ES-I3 (cell line): ENCODE results near the gene BTNL2.

Experiments
- H3K36me3 ChIP-seq: 2 replicates; pipeline ENCODE4 v1.6.1; 2013; ENCODE audit warnings: mild to moderate bottlenecking, low read length, control low read depth, moderate library complexity; ENCODE audit not compliant: insufficient read depth
- H3K4me1 ChIP-seq: 2 replicates; pipeline ENCODE4 v1.6.1; 2013; ENCODE audit warnings: mild to moderate bottlenecking, control low read depth, low read length; ENCODE audit not compliant: insufficient read depth
- H3K9ac ChIP-seq: 2 replicates; pipeline ENCODE4 v1.6.1; 2013; ENCODE audit warnings: low read depth, mild to moderate bottlenecking, low read length, moderate library complexity
- H3K9me3 ChIP-seq: 2 replicates; pipeline ENCODE4 v1.6.1; 2013; ENCODE audit warnings: mild to moderate bottlenecking, low read length, moderate library complexity; ENCODE audit not compliant: control insufficient read depth, insufficient read depth

BTNL2 gene

DNA sequence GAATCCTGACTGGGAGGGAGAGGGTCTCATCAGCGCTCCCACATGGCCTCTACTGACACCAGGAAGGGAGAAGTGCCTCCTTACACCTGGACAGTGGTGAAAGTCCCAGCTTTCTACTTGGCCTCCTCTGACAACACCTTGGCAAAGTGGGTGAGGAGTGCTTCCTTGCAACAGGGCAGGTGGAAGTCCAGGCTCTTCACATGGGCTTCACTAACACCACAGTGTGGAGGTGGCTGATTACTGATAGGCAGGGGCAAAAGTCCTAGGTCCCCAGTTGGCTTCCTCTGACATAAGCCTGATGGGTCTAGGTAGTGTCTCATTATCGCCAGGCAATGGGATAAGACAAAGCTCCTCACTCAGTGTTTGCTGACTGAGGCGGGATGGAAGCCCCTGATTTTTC, 23.2 kb upstream of the BTNL2 start:
- H3K36me3 ChIP-seq = no peaks in the 10 kb centered on the region
- no peaks in the 10 kb centered on the region for H3K9me3 ChIP-seq
- no peaks in the 10 kb centered on the region for H3K4me1 ChIP-seq
- no peak overlapping the region for H3K9ac ChIP-seq

DNA sequence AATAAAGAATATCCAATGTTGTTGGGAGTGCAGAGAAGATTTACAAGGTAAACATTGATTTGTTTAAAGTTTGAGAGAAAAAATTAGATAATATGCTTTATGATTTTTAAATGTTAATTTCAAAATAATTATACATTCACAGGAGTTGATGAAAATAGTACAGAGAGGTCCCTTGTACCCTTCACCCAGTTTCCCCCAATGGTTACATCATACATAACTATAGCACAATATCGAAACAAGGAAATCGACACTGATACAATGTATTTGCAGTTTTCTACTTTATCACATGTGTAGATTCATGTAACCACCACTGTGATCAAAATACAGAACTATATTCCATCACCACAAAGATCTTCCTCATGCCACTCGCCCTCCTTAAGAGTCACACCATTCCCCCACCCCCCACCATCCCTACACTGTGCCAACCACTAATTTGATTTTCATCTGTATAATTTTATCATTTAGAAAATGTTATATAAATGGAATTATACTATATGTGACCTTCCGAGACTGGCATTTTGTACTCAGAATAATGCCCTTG, 21.0 kb upstream of the BTNL2 start:
- no peaks in the 10 kb centered on the region for H3K36me3 ChIP-seq
- no peaks in the 10 kb centered on the region for H3K9me3 ChIP-seq
- H3K4me1 ChIP-seq = no peaks in the 10 kb centered on the region
- H3K9ac ChIP-seq = no peak overlapping the region

DNA sequence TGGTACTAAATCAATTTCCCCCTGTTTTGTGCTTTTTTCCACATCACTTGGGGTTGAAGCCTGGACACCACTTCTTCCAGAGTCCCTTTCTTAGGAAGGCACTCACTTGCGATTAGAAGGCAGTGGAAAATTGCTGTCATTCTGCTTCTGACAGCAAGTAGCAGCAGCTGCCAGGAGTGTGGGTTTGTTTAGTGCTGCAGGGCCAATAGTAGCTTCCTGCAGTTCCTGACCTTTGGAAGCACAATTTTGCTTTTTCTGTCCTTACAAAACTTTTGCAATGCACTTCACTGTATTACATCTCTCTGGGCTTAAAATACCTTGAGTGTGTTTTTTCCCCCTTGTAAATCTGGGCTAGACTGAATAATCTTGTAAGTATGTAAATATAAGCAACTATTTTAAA, 20.2 kb upstream of the BTNL2 start:
- H3K4me1 ChIP-seq = no peaks in the 10 kb centered on the region
- H3K9me3 ChIP-seq = no peaks in the 10 kb centered on the region
- H3K36me3 ChIP-seq = no peaks in the 10 kb centered on the region
- H3K9ac ChIP-seq = no peak overlapping the region

DNA sequence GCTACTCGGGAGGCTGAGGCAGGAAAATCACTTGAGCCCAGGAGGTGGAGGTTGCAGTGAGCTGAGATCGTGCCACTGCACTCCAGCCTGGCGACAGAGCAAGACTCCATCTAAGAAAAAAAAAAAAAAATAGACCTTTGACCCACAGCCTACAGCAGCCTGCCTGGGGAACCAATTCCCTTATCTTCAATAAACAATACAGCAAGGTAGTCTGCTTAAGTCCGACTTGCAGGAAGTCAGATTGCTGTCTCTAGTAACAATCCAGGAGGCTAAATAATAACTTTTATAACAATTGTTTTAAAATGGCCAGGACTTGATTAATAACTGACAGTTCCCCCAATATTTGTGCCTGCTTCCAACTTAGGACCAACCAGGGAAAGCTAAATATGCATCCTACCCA, 19.4 kb upstream of the BTNL2 start:
- Histone ChIP-seq H3K36me3 (no peaks in the 10 kb centered on the region), H3K9ac (no peak overlapping the region), H3K9me3 (no peaks in the 10 kb centered on the region), H3K4me1 (no peaks in the 10 kb centered on the region)

DNA sequence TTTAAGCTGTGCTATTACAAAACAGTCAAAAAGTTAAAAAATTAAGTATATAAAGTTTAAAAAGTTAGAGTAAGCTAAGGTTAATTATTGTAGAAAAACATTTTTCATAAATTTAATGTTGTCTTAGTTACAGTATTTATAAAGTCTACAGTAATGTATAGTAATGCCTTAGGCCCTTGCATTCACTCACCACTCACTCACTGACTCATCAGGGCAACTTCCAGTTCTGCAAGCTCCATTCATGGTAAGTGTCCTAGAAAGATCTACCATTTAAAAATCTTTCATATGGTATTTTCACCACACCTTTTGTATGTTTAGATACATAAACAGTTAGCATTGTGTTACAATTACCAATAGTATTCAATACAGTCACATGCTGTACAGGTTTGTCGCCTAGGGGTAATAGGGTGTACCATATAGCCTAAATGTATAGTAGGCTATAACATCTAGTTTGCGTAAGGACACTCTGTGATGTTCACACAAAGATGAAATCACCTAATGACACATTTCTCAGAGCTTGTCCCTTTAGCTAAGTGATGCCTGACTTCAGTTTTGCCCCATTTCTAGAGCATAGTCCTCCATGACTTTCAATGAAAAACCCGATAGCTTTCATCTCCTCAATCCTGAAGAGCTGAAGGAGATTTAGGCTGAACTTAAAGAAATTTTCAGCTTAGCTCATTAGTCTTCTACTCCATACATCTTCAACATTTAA, 17.8 kb upstream of the BTNL2 start:
- Histone ChIP-seq H3K36me3 (no peaks in the 10 kb centered on the region), H3K9me3 (no peaks in the 10 kb centered on the region), H3K9ac (no peak overlapping the region), H3K4me1 (no peaks in the 10 kb centered on the region)

DNA sequence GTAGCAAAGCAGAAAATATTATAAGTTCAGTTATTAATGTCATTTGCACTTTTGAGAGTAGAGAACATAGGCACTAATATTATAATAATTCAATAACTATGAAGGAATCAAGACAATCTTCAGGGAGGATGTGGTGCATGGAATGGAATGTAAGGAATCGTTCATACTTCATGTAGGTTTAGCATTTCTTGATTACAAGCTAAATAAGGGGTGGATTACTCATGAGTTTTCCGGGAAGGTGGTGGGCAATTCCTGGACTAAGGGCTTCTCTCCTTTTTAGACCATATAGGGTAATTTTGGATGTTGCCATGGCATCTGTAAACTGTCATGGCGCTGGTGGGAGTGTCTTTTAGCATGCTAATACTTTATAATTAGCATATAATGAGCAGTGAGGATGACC, 9.1 kb upstream of the BTNL2 start:
- no peaks in the 10 kb centered on the region for H3K36me3 ChIP-seq
- peak overlapping the region; percentile 53; the same call in 1 of the 2 replicates for H3K9ac ChIP-seq
- H3K4me1 ChIP-seq = no peaks in the 10 kb centered on the region
- no peaks in the 10 kb centered on the region for H3K9me3 ChIP-seq

DNA sequence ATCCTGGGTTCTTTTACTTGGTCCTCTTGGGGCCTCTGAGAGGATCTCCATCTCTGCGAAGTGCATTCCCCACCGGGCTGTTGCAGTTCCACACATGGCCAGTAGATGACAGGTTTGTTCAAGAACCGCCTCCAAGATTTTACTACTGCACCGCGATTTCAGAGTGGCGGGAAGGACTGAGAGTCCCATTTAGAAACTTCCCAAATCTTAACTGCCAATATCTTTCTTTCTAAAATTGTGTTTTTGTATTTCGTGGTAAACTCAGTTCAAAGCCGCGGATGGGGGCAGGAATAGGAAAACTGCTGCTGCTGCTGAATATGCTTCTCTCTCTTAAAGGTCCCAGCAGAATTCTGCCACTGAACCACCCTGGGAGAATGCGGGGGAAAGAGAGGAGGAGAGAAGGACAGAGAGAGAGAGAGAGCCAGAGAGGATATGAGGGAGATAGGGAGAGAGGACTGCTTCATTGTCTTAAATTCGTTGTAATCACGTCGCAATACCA, 8.6 kb upstream of the BTNL2 start:
- no peaks in the 10 kb centered on the region for H3K4me1 ChIP-seq
- H3K36me3 ChIP-seq = no peaks in the 10 kb centered on the region
- H3K9me3 ChIP-seq = no peaks in the 10 kb centered on the region
- H3K9ac ChIP-seq = peak overlapping the region; percentile 53; the same call in 1 of the 2 replicates

DNA sequence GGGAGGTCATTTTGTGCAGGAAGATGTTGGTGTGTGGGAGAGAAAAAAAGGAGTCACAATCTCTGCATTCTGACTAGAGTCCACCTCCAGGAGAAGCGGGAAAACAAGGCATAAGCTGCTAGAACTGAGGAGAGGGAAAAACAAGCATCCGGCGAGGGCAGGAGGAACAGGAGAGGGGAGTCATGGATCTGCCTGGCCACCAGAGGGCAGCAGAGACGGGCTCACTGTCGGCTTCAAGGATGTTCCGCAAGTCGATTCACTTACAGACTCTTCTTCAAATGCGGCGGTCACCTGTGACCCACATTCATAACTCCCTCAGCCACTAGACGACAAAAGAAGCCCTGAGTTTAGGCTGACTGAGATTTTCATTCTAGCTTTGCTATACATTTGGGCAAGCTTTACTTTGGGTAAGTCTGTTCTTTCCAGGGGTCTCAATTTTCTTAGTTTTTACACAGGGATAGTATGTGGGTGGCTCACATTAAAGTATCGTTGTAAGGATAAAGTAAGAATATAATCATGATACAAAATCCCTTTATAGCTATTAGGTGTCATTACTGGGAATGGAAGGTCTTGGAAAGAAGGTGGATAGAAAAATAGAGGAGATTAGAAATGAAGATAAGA, 6.6 kb upstream of the BTNL2 start:
- no peaks in the 10 kb centered on the region for H3K9me3 ChIP-seq
- no peaks in the 10 kb centered on the region for H3K36me3 ChIP-seq
- H3K4me1 ChIP-seq = no peaks in the 10 kb centered on the region
- H3K9ac ChIP-seq = no peak overlapping the region

DNA sequence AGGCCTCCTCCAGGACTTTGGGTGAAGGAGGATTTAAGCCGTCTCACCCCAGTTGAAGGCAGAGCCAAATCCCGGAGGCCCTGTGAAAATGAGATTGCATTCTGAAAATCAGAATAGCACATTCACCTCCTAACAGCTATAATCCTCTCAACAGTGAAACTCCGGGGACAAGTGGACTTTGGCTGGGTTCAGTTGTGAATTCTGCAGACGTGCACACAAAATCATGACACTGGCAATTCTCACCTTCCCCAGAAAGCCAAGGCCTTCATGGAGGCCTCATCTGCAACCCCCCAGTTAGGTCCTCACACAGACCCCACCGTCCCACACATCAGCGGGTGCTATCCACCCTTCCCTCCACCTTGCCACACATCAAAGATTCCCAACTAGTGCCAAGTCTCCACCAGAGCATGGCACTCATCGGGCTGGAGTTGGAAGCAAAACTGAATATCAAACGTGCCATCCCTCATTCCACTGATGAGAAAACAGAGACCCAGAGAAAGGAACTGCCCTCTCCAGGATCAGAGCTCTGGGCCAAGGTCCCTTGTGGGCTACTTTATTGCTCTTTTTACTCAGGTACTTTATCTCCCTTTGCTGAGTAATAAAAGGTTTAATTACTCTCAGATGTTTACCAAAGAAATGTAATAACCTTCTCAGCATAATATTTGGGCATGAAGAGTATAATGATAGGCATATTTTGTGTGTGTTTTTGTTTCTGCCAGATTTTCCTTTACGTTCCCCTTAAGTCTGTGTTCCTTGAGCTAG, 4.8 kb upstream of the BTNL2 start:
- Histone ChIP-seq H3K36me3 (no peaks in the 10 kb centered on the region), H3K9me3 (no peaks in the 10 kb centered on the region), H3K4me1 (peaks cover 8% of the 10 kb centered on the region; the same call in 1 of the 2 replicates), H3K9ac (no peak overlapping the region)

DNA sequence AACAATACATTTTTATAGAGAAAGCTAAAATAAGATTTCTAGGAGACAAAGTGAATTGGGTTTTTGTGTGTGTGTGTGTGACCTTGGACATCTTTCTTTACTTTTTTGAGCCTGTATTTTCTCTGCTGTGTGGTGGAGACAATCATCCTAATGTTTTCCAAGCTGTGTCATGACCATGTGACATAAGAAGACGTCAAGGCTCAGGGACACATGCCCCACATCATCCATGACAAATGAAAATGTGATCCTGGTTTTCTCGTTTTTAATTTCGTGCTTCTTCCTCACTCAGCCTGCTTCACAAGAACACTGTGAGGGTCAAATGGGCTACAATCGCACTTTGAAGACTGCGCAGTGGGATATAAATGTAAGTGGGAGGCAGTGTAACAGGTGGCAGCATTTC, 3.9 kb upstream of the BTNL2 start:
- Histone ChIP-seq H3K36me3 (no peaks in the 10 kb centered on the region), H3K9ac (no peak overlapping the region), H3K4me1 (peaks cover 8% of the 10 kb centered on the region; the same call in 1 of the 2 replicates), H3K9me3 (no peaks in the 10 kb centered on the region)

DNA sequence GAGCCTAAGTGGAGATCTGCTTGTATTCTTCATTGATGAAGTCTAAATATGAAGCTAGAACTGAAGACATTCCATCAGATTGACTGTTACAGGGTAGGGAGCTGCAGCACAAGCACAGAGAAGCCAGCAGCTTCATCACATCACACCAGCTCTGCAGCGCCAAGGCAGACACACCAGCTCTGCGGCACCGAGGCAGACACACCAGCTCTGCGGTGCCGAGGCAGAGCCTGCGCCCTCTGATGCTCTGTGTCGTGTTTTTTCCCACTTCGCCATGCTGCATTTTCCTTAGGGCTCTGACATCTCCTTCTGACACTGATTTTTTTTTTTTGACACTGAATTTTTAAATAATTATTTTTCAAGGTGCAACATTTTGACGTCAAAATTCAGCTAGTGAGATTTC, 784 bp downstream of the BTNL2 start:
- Histone ChIP-seq H3K4me1 (peaks cover 8% of the 10 kb centered on the region; the same call in 1 of the 2 replicates), H3K9me3 (no peaks in the 10 kb centered on the region), H3K36me3 (no peaks in the 10 kb centered on the region), H3K9ac (no peak overlapping the region)

DNA sequence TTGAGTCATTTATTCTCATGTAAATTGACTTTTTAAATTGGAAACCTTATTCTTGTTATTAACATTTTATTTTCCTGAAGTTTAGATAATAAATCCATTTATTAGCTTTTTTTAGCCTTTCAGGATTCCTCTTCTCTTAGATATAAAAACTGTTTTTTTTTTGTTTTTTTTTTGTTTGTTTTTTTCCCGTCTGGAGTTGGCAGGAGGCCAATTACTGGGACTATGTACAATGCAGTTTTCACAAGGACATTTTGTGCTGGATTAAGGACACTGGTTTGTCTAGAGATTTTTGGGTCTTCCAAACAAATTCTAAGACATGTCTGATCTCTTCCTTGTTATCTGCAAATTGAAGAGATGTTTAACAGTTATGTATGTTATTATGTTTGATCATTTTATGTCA, 1.3 kb downstream of the BTNL2 start:
- Histone ChIP-seq H3K4me1 (peaks cover 8% of the 10 kb centered on the region; the same call in 1 of the 2 replicates), H3K9me3 (no peaks in the 10 kb centered on the region), H3K9ac (no peak overlapping the region), H3K36me3 (no peaks in the 10 kb centered on the region)

DNA sequence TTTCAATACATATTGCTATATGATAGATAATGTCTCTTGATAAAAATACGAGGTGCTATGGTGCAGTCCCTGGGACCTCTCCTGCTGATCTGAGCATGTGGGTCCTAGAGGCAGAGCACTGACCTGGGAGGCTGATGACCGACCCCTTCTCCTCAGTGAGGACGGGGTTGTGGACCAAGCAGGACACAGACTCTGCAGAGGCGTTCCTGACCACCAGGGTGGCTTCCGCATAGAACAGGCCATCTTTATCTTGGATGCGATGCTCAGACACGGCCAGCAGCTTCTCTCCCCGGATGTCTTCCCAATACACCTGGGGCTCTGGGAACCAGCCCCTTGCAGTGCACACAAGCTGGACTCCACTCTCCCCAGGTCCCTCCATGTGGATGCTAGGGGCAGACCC, 4.2 kb downstream of the BTNL2 start:
- H3K9ac ChIP-seq = no peak overlapping the region
- no peaks in the 10 kb centered on the region for H3K9me3 ChIP-seq
- peaks cover 8% of the 10 kb centered on the region; the same call in 1 of the 2 replicates for H3K4me1 ChIP-seq
- H3K36me3 ChIP-seq = no peaks in the 10 kb centered on the region

DNA sequence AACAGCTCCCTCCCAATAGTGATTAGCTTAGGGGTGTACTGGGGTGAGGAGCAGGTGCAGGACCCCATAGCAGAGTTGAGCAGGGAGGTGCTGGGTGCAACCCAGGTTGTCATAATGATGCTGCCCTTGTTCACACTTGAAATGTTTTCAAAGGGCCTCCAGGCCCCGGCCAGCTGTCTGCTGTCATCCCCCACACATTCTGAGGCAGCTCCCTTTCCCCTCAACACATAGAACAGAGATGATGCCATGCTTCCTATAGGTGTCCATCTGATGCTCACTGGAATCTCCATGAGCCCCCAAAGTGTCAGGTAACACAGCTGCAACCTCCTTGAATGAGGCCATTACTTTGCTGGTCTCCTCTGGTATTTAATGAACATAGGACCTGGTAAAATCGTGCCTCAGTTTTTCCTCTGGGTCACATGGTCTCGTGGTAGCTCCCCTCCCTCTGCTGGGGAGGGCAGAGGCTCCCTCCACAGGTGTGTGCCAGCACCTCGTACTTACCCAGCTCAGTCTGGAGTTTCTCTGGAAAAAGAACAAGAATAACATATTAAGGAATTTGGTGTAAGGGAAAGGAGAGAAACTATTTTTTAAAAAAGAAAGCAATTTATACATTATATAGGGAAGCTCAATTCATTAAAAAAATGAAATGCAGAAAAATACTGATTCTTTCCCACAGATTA, 5.6 kb downstream of the BTNL2 start:
- Histone ChIP-seq H3K9ac (no peak overlapping the region), H3K4me1 (no peaks in the 10 kb centered on the region), H3K36me3 (no peaks in the 10 kb centered on the region), H3K9me3 (no peaks in the 10 kb centered on the region)
